Measurements from ENCODE around the gene TMEM132E. TPM values are rescaled to one million over a fixed set of nuclear protein-coding genes. Genes with fewer than 3 reads are reported as not detected.

Gene TMEM132E
- total RNA-seq, 1 experiment from 2014 or later: 0.42 TPM

DNA sequence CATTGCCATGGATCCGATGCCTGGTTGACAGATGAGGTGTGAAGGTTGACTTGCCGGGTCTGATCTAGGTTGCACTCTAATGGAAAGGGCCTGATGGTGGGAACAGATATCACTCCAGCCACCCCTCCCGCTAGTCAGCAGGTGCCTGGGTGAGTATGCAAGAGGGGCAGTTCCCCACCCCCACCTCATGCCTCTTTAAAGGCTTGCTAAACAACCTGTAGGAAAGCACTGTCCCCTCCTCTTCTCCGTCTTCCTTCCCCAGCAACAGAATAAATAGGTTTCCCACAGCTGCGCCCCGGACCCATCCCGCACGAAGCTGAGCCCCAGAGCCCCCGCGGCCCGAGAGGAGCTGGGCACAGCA is 746 bp upstream of the TMEM132E start:
- H3K56ac ChIP-seq (ENCODE audit: insufficient read length, low read depth, low read length): no peak overlapping the region
- H3K27ac ChIP-seq (ENCODE audit: insufficient read length, low read depth, low read length): no peak overlapping the region
- peaks cover 74% of the 10 kb centered on the region for H3K27me3 ChIP-seq (ENCODE audit: insufficient read depth, low read length)
- peaks cover 19% of the 10 kb centered on the region for H3K23me2 ChIP-seq (ENCODE audit: insufficient read length, low read depth, low read length, poor library complexity, severe bottlenecking)
- no peak overlapping the region for H3K9ac ChIP-seq (ENCODE audit: extremely low read depth, insufficient read length, low read length)
- H3K4ac ChIP-seq (ENCODE audit: low read depth, low read length): no peak overlapping the region
- Mint-ChIP-seq H3K27ac (no peak overlapping the region), H3K36me3 (ENCODE audit: insufficient read depth in 1 of 3, low read depth in 3 of 3) (no peaks in the 10 kb centered on the region; a peak in 2 of 7 replicates), H3K4me3 (peak overlapping the region; percentile 67 to 85), H3K27me3 (ENCODE audit: low read depth) (no peaks in the 10 kb centered on the region; the same call in none of the 2 replicates), H3K4me1 (peaks cover 29 to 41% of the 10 kb centered on the region in 2 experiments), H3K9me3 (peaks cover 0 to 2% of the 10 kb centered on the region in 2 experiments; a peak in 2 of 5 replicates)
- H3T11ph ChIP-seq (ENCODE audit: low read length): no peak overlapping the region
- H2BK20ac ChIP-seq (ENCODE audit: low read depth, low read length, poor library complexity, severe bottlenecking): no peak overlapping the region
- H3K4me2 ChIP-seq (ENCODE audit: insufficient read depth, insufficient read length, low read length): peak overlapping the region; percentile 49
- H3K9me3 ChIP-seq (ENCODE audit: control insufficient read depth, low read depth, low read length): no peaks in the 10 kb centered on the region
- no peak overlapping the region for H2AK5ac ChIP-seq (ENCODE audit: insufficient read length, low read length)
- H4K20me1 ChIP-seq (ENCODE audit: control insufficient read depth, insufficient read depth, insufficient read length): no peaks in the 10 kb centered on the region
- TF ChIP-seq, protein P1, sequence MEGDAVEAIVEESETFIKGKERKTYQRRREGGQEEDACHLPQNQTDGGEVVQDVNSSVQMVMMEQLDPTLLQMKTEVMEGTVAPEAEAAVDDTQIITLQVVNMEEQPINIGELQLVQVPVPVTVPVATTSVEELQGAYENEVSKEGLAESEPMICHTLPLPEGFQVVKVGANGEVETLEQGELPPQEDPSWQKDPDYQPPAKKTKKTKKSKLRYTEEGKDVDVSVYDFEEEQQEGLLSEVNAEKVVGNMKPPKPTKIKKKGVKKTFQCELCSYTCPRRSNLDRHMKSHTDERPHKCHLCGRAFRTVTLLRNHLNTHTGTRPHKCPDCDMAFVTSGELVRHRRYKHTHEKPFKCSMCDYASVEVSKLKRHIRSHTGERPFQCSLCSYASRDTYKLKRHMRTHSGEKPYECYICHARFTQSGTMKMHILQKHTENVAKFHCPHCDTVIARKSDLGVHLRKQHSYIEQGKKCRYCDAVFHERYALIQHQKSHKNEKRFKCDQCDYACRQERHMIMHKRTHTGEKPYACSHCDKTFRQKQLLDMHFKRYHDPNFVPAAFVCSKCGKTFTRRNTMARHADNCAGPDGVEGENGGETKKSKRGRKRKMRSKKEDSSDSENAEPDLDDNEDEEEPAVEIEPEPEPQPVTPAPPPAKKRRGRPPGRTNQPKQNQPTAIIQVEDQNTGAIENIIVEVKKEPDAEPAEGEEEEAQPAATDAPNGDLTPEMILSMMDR (conservative IDR thresholded peaks at IDR 0.05): no peak
- no peak overlapping the region for H2BK12ac ChIP-seq (ENCODE audit: insufficient read length, low read depth, low read length)
- no peaks in the 10 kb centered on the region for H3K79me2 ChIP-seq (ENCODE audit: insufficient read depth, low read length)
- H4K8ac ChIP-seq (replicated peaks; ENCODE audit: insufficient read length, low read depth, low read length): no peak overlapping the region
- no peaks in the 10 kb centered on the region for H3K79me1 ChIP-seq (ENCODE audit: insufficient read depth, low read depth, low read length, poor library complexity, severe bottlenecking)
- no peak overlapping the region for H2BK5ac ChIP-seq (ENCODE audit: insufficient read length, low read length)
- H4K5ac ChIP-seq (ENCODE audit: insufficient read length, low read depth, low read length): no peak overlapping the region
- no peak overlapping the region for H3K14ac ChIP-seq (ENCODE audit: insufficient read depth, low read length)
- peaks cover 5% of the 10 kb centered on the region; the same call in 1 of the 2 replicates for H3K4me1 ChIP-seq (ENCODE audit: insufficient read depth, low read length)
- no CpG with 5 or more reads among the region's 11 CpGs for WGBS (ENCODE audit: extremely low coverage, insufficient read length, low lambda C conversion rate)
- no peak overlapping the region for H3K23ac ChIP-seq (ENCODE audit: insufficient read length, low read depth, low read length)
- no peak overlapping the region for H4K91ac ChIP-seq (ENCODE audit: insufficient read length, low read depth, low read length)
- no peak for DNase-seq
- no peak overlapping the region for H2BK15ac ChIP-seq (ENCODE audit: low read depth, low read length)
- no peak overlapping the region for H2BK120ac ChIP-seq (ENCODE audit: low read depth, low read length, poor library complexity, severe bottlenecking)
- H3K18ac ChIP-seq (ENCODE audit: insufficient read length, low read depth, low read length): no peak overlapping the region
- H2AFZ ChIP-seq (ENCODE audit: low read length): no peak overlapping the region
